SK-N-SH (cell line): ENCODE measurements around the gene PPP2R1A.

ENCODE experiments used
- JUND ChIP-seq: IDR thresholded peaks from 2 replicates; pipeline ENCODE4 v1.4.0; 2012
- MEF2A ChIP-seq: IDR thresholded peaks from 2 replicates; pipeline ENCODE4 v1.4.0; 2012; ENCODE audit warnings: low read depth, borderline replicate concordance
- POLR2AphosphoS5 ChIP-seq: IDR thresholded peaks from 2 replicates; pipeline ENCODE4 v1.6.1; 2012; ENCODE audit warnings: low read depth, low read length
- TF ChIP-seq, protein P1 (sequence below): fragments of 200-600 bp; sonication (generic); IDR thresholded peaks from 2 replicates; pipeline ENCODE4 v1.6.1; 2017; ENCODE audit warnings: antibody characterized with exemption, mild to moderate bottlenecking, moderate library complexity
- TF ChIP-seq, protein P2 (sequence below): IDR thresholded peaks from 2 replicates; pipeline ENCODE4 v1.4.0; 2012; ENCODE audit warnings: low read depth, borderline replicate concordance
- TF ChIP-seq, protein P3 (sequence below): fragments of 150-350 bp; IDR thresholded peaks from 2 replicates; pipeline ENCODE4 v1.6.1; 2017; ENCODE audit warnings: antibody characterized with exemption, low read length, low read depth, borderline replicate concordance

DNA sequence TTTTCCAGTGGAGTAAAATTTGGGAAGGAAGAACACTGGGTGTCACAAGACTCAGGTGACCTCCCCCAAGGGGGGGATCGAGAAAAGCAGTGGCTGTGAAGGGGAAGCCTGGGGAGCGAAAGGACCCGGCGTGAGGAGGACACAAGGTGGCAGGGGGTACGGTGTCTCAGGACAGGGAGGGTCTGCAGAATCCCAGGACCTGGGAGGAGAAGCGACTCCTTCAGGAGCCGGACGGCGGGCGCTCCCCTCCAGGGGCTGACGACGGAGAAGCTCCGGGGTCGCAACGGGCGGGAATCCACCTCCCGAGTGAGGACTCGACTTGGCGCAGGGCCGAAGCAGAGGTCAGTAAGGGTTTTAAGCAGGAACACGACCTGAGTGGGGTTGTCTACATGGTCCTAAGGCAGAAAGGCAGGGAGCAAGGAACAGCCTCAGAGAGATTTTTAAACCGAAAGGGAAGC, 19.0 kb upstream of the PPP2R1A start:
- TF ChIP-seq, protein P1, sequence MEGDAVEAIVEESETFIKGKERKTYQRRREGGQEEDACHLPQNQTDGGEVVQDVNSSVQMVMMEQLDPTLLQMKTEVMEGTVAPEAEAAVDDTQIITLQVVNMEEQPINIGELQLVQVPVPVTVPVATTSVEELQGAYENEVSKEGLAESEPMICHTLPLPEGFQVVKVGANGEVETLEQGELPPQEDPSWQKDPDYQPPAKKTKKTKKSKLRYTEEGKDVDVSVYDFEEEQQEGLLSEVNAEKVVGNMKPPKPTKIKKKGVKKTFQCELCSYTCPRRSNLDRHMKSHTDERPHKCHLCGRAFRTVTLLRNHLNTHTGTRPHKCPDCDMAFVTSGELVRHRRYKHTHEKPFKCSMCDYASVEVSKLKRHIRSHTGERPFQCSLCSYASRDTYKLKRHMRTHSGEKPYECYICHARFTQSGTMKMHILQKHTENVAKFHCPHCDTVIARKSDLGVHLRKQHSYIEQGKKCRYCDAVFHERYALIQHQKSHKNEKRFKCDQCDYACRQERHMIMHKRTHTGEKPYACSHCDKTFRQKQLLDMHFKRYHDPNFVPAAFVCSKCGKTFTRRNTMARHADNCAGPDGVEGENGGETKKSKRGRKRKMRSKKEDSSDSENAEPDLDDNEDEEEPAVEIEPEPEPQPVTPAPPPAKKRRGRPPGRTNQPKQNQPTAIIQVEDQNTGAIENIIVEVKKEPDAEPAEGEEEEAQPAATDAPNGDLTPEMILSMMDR: no peak
- TF ChIP-seq, protein P2, sequence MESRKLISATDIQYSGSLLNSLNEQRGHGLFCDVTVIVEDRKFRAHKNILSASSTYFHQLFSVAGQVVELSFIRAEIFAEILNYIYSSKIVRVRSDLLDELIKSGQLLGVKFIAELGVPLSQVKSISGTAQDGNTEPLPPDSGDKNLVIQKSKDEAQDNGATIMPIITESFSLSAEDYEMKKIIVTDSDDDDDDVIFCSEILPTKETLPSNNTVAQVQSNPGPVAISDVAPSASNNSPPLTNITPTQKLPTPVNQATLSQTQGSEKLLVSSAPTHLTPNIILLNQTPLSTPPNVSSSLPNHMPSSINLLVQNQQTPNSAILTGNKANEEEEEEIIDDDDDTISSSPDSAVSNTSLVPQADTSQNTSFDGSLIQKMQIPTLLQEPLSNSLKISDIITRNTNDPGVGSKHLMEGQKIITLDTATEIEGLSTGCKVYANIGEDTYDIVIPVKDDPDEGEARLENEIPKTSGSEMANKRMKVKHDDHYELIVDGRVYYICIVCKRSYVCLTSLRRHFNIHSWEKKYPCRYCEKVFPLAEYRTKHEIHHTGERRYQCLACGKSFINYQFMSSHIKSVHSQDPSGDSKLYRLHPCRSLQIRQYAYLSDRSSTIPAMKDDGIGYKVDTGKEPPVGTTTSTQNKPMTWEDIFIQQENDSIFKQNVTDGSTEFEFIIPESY: no peak
- TF ChIP-seq POLR2AphosphoS5 (no peak), JUND (no peak), MEF2A (no peak)
- TF ChIP-seq, protein P3, sequence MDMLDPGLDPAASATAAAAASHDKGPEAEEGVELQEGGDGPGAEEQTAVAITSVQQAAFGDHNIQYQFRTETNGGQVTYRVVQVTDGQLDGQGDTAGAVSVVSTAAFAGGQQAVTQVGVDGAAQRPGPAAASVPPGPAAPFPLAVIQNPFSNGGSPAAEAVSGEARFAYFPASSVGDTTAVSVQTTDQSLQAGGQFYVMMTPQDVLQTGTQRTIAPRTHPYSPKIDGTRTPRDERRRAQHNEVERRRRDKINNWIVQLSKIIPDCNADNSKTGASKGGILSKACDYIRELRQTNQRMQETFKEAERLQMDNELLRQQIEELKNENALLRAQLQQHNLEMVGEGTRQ: no peak
